NCI-H446 (cell line): ENCODE measurements around the gene ENPP6.

Source experiments
- DNase-seq, 2 experiments: peaks; one replicate each; lab custom pipeline; 2025; lab: John Stamatoyannopoulos, UW

ENPP6 gene

GRCh38 chr4:184104419-184105101 lies 113.1 kb downstream of the ENPP6 start:
- DNase-seq, result no peak

- DNase-seq, result no peak
These were observed 114.0 kb downstream of the ENPP6 start for GRCh38 chr4:184103527-184104264.

DNA sequence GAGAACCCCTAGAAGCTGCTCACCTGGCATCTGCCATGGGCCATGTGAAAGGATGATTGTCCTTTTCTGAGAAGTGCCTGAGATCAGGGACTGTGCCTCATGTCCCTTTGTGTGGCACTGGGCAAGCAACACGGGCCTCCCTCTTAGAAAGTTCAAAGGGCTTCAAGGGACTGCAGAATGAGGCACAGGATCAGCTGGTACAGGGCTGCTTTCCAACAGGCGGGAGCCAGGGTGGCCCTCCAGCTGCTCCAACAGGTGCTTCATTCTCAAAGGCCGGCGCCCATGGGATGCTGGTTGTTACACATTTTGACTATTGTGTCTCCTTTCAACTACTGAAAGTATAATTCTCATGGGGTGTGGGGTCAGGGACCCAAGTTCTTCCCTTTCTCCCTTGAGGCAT lies 114.7 kb downstream of the ENPP6 start:
- DNase-seq, result no peak

GRCh38 chr4:184102488-184102887 lies 115.2 kb downstream of the ENPP6 start:
- no peak for DNase-seq

DNA sequence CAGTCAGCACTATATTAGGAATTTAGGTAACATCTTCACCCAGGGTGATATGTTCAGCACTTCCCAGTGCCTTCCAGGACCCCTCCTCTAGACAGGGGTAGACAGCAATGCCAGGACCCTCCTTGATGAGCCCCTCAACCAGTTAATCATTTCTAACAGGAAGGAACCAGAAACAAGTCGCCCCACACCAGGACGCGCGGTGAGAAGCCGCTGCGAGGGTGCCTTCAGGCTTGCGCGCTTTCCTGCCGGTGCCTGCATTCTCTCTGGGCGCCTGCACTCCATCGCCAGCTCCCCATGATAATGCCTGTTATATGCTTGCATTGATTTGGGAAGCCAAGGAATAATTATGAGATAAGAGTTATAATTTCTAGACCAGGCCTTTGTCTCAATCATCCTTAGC lies 116.0 kb downstream of the ENPP6 start:
- no peak for DNase-seq

DNA sequence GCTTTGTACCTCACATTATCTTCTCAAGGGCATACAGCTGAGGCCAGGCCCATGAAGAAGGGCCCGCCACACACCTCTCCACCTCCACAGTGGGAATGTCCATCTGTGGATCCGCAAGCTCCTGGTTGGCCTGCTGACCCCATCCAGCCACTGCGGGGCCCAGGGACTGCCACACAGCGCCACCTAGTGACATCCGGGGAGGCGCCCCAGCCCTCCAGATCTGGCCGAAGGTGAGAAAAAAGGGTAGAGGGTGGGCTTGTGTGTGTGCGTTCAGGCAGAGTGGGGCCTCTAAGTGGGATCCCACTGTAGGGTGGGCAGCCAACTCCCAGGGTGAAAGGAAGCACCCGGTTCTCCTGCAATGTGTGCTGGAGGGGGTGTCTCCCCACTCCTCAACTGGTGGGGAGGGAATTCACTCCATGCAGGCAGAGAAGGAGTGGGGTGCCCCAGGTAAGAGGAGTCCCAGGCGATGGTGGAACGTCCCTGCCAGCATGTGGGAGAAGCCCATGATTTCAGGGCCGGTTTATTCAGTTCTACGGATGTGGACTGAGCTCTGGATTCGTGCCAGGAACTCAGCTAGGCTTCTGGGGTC lies 117.3 kb downstream of the ENPP6 start:
- DNase-seq, result no peak

DNA sequence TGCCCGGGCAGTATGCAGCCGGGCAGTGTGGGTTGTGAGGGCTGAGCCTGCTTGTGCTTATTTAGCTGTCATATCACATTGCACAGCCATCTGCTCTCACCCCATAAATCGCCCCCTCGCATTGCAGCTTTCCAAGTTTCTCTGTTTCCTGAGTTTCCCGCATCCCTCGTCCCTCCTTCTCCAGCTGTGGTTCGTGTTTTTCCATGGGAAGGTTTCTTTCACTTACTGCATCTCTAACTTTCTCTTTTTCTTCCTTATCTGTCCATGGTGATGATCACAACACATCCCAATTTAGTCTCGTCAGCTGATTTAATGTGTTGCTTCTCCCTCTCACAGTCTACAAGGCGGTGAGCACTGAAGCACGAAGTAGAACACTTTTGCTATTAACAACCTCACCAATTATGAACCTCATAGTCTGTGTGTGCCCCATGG lies 118.1 kb downstream of the ENPP6 start:
- no peak for DNase-seq

DNA sequence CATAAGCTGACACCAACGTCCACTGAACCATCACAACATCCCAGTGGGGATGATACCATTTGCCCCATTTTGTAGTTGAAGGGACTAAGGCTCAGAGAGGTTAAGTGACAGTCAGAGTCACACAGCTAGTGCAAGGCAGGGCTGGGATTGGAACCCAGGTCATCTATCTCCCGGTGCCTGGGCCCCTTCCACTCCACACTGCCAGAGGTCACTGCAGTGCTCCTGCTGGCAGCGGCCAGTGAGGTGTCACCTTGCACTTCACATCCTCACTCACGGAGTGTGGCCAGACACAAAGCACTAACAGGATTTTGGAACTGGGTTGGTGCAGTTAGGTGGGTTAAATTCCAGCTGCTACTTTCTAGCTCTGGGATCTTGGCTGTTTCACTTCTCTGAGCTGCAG lies 118.7 kb downstream of the ENPP6 start:
- no peak for DNase-seq

DNA sequence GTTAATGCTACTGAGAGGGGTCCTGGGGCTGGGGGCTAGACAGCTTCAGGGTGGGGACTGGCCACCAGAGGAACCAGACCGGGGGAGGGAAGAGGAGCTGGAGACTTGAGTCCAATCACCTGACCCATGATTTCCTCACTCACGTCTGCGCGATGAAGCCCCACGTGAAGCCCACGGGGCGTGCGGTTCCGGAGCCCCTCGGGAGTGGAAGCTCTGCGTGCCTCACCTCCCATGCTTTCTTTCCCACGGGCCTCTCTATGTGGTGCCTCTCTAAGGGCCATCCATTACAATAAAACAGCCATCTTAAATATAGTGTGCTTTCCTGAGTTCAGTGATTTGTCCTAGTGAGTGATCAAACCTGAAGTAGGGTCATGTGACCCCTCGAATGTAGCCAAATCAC lies 119.9 kb downstream of the ENPP6 start:
- DNase-seq, result no peak

GRCh38 chr4:184097241-184097605 lies 120.5 kb downstream of the ENPP6 start:
- no peak for DNase-seq

DNA sequence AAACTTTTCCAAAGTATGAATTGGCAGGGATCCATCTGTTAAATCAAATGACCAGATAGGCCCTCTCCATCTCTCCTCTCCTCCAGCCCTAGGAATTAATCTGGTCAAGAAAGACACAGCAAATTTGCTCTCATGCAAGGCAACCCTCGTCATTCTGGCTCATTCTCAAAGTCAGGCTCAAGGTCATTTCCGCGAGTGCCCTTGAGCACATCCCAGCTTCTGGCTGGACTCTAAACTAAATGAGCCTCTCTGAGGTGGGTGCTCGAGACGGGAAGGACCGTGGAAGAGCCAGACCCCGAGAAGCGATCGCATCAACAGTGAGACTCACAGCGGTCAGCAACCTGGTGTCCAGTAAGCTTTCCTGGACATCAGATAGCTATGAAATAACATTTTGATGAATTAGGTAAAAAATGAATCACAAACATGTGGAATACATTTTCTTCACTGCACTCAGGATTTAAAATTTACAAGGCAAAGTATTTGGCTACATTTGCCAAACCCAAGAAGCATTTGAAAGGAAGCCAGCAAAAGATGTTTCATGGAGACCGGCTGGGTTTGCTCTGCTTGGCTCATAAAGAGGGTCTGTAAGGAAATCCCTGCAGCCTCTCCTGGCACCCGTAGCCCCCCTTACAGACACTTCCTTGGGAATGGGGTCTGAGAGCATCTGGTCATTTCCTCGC lies 121.0 kb downstream of the ENPP6 start:
- no peak for DNase-seq

GRCh38 chr4:184094532-184095159 lies 123.0 kb downstream of the ENPP6 start:
- DNase-seq, result no peak

DNA sequence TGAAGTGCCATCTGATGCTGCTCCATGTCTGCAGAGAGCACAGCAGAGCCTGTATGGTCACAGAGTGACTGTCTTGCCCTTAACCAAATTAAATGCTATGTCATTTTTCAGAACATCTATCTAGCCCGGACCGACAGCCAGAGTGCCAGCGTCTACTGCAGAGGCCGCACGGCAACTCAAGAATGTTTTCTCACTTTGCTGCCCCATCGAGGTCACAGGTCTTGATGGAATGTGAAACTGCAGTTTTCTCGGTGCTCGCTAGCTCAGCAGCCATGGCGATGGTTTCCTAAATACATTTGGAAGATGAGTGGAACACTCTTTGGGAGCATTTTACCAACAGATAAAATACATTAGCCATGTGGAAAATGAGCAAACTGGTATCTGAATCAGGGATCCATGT lies 125.7 kb downstream of the ENPP6 start:
- no peak for DNase-seq

DNA sequence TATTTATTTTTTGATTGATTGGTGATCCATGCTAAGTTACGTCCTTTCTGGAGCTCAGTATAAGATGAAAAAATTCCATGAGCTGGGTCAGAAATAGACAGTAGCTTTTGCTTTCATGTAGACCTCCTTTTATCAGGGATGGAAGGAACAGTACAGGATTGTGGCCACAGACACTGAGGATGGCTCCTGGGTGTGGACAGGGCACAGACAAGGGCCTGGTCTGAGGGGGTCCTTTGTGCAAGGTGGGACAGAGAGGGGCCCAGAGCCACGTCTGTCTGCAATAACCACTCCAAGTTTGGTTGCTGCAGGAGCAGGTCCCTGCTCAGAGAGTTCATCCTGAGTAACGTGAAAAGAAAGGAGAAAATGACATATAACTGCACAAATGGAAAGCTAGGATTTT lies 127.1 kb downstream of the ENPP6 start:
- DNase-seq, result no peak

DNA sequence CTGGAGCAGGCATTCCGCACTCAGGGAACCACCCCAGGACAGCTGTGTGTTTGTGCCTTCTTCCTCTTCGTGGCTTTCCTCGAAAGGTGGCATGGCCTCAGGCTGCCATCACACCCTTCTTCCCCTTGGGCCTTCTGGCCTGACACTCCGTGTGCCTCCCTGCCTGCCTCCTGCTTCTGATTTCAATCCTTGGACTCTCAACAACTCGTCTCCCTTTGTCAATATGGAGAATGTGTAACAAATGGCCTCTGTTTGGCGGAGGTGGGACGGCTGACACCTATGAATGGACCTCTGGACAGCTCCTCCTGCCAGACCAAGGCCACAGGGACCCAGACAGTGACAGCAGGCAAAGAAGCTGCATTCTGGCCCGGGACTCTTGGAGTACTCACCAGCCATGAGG lies 137.0 kb downstream of the ENPP6 start:
- DNase-seq, result no peak

GRCh38 chr4:184074677-184075388 lies 142.8 kb downstream of the ENPP6 start:
- no peak for DNase-seq

DNA sequence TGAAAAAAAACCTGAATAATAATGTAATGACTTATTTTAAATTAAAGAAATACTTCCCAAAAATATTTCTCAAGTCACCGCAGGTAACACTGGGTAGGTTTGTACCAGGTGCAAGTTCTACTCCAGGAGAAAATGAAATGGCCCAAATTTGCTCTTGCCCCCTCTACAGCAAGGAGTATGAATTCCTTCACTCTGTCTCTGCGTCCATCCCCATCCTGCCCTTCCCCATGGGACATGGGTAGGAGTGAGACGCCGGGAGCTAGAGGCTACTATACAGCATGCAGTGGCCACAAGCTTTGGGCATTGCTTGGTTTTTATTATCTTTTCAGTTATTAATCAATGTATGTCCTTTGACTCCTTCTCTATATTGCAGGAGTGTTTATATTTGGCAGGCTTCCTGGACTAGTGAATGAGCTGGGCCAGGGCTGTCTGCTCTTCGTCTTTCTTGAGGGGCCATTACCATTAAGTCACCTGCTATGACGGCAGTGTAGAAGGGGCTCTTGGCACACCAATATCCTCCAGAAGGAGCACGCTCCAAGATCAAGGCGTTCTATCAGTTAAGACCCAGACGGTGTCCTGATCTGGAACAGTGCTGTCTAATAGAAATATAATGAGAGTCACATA lies 149.6 kb downstream of the ENPP6 start:
- DNase-seq, result no peak

DNA sequence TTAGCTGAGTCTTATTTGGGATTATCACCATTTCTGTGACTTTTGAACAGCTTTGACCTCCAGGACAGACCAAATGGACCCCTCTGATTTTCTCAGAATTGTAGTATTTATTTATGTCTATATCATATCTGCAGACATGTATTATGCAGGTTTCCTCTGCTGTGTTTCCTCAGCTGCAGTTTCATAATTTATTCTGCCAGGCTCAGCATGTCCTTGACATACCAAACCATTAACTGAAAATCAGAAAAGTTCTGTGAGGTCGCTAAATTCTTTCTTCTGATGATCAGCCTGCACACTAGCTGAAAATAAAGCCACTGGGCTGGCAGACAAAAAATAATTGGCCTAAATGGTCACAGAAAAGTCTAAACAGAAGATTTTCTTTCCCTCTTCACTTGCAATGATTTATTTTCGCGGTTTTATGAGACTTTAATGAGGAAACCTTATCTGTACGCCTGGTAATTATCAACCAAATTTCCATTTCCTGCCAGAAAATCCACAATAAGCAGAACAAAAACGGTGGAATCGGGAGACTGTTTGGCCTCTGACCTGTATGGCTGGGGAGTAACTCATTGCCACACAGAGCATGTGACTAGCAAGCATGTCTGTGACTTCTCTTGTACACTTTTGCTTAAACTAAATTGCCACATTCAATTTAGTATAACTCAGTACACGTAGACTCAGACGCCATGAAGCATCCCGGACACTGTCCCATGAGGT lies 150.9 kb downstream of the ENPP6 start:
- no peak for DNase-seq

DNA sequence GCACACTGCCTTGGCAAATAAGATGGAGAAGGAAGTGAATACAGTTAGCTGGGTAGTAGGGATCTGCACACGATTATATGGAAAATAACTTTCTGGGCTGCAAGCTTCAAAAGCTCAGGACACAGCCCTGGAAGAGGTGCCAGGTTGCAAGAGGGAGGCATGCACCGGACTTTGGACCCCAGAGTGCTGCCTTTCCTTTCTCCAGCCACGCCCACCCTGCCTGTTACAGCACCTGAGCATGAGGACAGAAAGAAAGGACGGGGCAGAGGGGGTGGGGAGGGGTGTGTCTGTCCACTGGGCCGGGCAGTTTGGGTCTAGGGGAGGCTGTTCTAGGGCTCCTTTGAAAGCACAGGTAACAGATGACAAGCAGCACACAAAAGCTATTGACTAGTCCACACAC lies 152.8 kb downstream of the ENPP6 start:
- no peak for DNase-seq

- no peak for DNase-seq
These were observed 154.9 kb downstream of the ENPP6 start for GRCh38 chr4:184062769-184063168.

DNA sequence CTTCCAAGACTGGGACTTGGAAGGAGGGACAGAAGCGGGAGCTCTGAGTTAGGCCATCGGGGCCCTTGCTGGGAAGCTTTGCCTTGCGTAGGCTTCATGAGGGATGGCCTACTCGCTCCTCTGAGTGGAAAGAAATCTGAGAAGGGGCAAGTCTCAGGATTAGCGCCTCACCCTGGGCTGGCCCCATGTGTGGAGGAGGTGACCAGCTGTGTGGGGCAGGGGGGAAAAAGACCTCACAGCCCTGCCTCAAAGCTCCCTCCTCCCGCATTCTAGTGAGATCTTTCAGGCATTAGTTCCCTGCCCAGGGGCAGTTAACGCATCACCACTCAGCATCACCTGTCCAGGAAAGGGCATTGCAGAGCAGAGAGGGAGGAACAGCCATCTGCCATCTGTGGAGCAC lies 156.1 kb downstream of the ENPP6 start:
- no peak for DNase-seq
